ENCODE results near the gene CACNB2. TPM values are rescaled to one million over a fixed set of nuclear protein-coding genes. Genes with fewer than 3 reads are reported as not detected.
A peak's percentile ranks its signal among the peaks of the same experiment; 100 is the strongest.

Gene CACNB2
- total RNA-seq, 1 experiment from 2014 or later = not detected

GRCh38 chr10:18501198-18501597 is 361.0 kb downstream of the CACNB2 start:
- peak; percentile 43 for DNase-seq
- no peak overlapping the region for H3K4me3 ChIP-seq

GRCh38 chr10:18501629-18502028 is 361.4 kb downstream of the CACNB2 start:
- H3K9me3 ChIP-seq = no peaks in the 10 kb centered on the region
- DNase-seq = no peak
- H3K4me3 ChIP-seq = no peak overlapping the region
- H3K27me3 ChIP-seq = no peaks in the 10 kb centered on the region
- no peaks in the 10 kb centered on the region for H3K36me3 ChIP-seq

More at GRCh38 chr10:18501198-18501597, 361.0 kb downstream of the CACNB2 start:
- Histone ChIP-seq H3K36me3 (no peaks in the 10 kb centered on the region), H3K27me3 (no peaks in the 10 kb centered on the region), H3K9me3 (no peaks in the 10 kb centered on the region)

GRCh38 chr10:18504161-18504560 is 363.9 kb downstream of the CACNB2 start:
- no peaks in the 10 kb centered on the region for H3K9me3 ChIP-seq
- H3K4me3 ChIP-seq = no peak overlapping the region
- H3K36me3 ChIP-seq = no peaks in the 10 kb centered on the region
- no peaks in the 10 kb centered on the region for H3K27me3 ChIP-seq
- DNase-seq = no peak

- DNase-seq = peak; percentile 4
- Histone ChIP-seq H3K9me3 (no peaks in the 10 kb centered on the region), H3K4me3 (no peak overlapping the region), H3K36me3 (no peaks in the 10 kb centered on the region), H3K27me3 (no peaks in the 10 kb centered on the region)
Observed at GRCh38 chr10:18505456-18506118, 365.4 kb downstream of the CACNB2 start.

- no peak overlapping the region for H3K4me3 ChIP-seq
- H3K9me3 ChIP-seq = no peaks in the 10 kb centered on the region
- no peak for DNase-seq
- H3K27me3 ChIP-seq = no peaks in the 10 kb centered on the region
- H3K36me3 ChIP-seq = no peaks in the 10 kb centered on the region
Observed at GRCh38 chr10:18508587-18508986, 368.4 kb downstream of the CACNB2 start.

- H3K36me3 ChIP-seq = no peaks in the 10 kb centered on the region
- no peak for DNase-seq
- H3K27me3 ChIP-seq = no peaks in the 10 kb centered on the region
- no peaks in the 10 kb centered on the region for H3K9me3 ChIP-seq
- H3K4me3 ChIP-seq = no peak overlapping the region
Observed at GRCh38 chr10:18514537-18514936, 374.3 kb downstream of the CACNB2 start.

GRCh38 chr10:18516851-18517250 is 376.6 kb downstream of the CACNB2 start:
- DNase-seq = no peak
- H3K27me3 ChIP-seq = no peaks in the 10 kb centered on the region
- no peaks in the 10 kb centered on the region for H3K36me3 ChIP-seq
- no peaks in the 10 kb centered on the region for H3K9me3 ChIP-seq
- no peak overlapping the region for H3K4me3 ChIP-seq

GRCh38 chr10:18523025-18523424 is 382.8 kb downstream of the CACNB2 start:
- DNase-seq = no peak

GRCh38 chr10:18523858-18524257 is 383.6 kb downstream of the CACNB2 start:
- Histone ChIP-seq H3K9me3 (no peaks in the 10 kb centered on the region), H3K4me3 (no peak overlapping the region), H3K36me3 (no peaks in the 10 kb centered on the region), H3K27me3 (no peaks in the 10 kb centered on the region)
- DNase-seq = no peak

More at GRCh38 chr10:18523025-18523424, 382.8 kb downstream of the CACNB2 start:
- Histone ChIP-seq H3K36me3 (no peaks in the 10 kb centered on the region), H3K9me3 (no peaks in the 10 kb centered on the region), H3K4me3 (no peak overlapping the region), H3K27me3 (no peaks in the 10 kb centered on the region)

- Histone ChIP-seq H3K27me3 (no peaks in the 10 kb centered on the region), H3K4me3 (no peak overlapping the region), H3K36me3 (no peaks in the 10 kb centered on the region), H3K9me3 (no peaks in the 10 kb centered on the region)
- DNase-seq = no peak
Observed at GRCh38 chr10:18527687-18528086, 387.5 kb downstream of the CACNB2 start.

GRCh38 chr10:18528292-18528691 is 388.1 kb downstream of the CACNB2 start:
- H3K9me3 ChIP-seq = no peaks in the 10 kb centered on the region
- DNase-seq = no peak
- H3K27me3 ChIP-seq = no peaks in the 10 kb centered on the region
- no peaks in the 10 kb centered on the region for H3K36me3 ChIP-seq
- H3K4me3 ChIP-seq = no peak overlapping the region

GRCh38 chr10:18532881-18533535 is 392.8 kb downstream of the CACNB2 start:
- Histone ChIP-seq H3K9me3 (no peaks in the 10 kb centered on the region), H3K27me3 (no peaks in the 10 kb centered on the region), H3K36me3 (no peaks in the 10 kb centered on the region; the same call in 1 of the 2 replicates), H3K4me3 (no peak overlapping the region)
- DNase-seq = no peak

- Histone ChIP-seq H3K36me3 (no peaks in the 10 kb centered on the region; the same call in 1 of the 2 replicates), H3K27me3 (no peaks in the 10 kb centered on the region), H3K9me3 (no peaks in the 10 kb centered on the region), H3K4me3 (no peak overlapping the region)
- DNase-seq = no peak
Observed at GRCh38 chr10:18533896-18534295, 393.7 kb downstream of the CACNB2 start.

GRCh38 chr10:18539335-18539734 is 399.1 kb downstream of the CACNB2 start:
- no peak for DNase-seq
- Histone ChIP-seq H3K9me3 (no peaks in the 10 kb centered on the region), H3K4me3 (no peak overlapping the region), H3K36me3 (peaks cover 5% of the 10 kb centered on the region; the same call in 1 of the 2 replicates), H3K27me3 (no peaks in the 10 kb centered on the region)

- Histone ChIP-seq H3K36me3 (peaks cover 5% of the 10 kb centered on the region; the same call in 1 of the 2 replicates), H3K4me3 (no peak overlapping the region), H3K9me3 (no peaks in the 10 kb centered on the region), H3K27me3 (no peaks in the 10 kb centered on the region)
- DNase-seq = no peak
Observed at GRCh38 chr10:18540195-18540594, 400.0 kb downstream of the CACNB2 start.

- Histone ChIP-seq H3K27me3 (no peaks in the 10 kb centered on the region), H3K4me3 (no peak overlapping the region), H3K36me3 (peaks cover 5% of the 10 kb centered on the region; the same call in 1 of the 2 replicates), H3K9me3 (no peaks in the 10 kb centered on the region)
- no peak for DNase-seq
Observed at GRCh38 chr10:18542832-18543231, 402.6 kb downstream of the CACNB2 start.

GRCh38 chr10:18545621-18546305 is 405.5 kb downstream of the CACNB2 start:
- H3K36me3 ChIP-seq = peaks cover 5% of the 10 kb centered on the region; the same call in 1 of the 2 replicates
- no peak for DNase-seq
- H3K9me3 ChIP-seq = no peaks in the 10 kb centered on the region
- no peak overlapping the region for H3K4me3 ChIP-seq
- no peaks in the 10 kb centered on the region for H3K27me3 ChIP-seq

Measured in MG63 (cell line).